GM19239 (cell line): Measurements from ENCODE around the gene ADPRH.
"Not testable (repeated sequence)": the region's sequence is repeated elsewhere in the genome, so short reads cannot be mapped to it uniquely, and the experiment has no call there.

Source experiments
- DNase-seq: peaks from one replicate; pipeline ENCODE4 v3.0.0; 2011; ENCODE audit warnings: low spot score; ENCODE audit not compliant: insufficient read length
- FAIRE-seq: peaks from 2 replicates; lab custom pipeline; 2011; peaks lifted over from hg19 to GRCh38; lab: Jason Lieb, UNC

The ADPRH gene

GRCh38 chr3:119594929-119595328 is 15.6 kb downstream of the ADPRH start:
- DNase-seq, result not testable (repeated sequence)
- FAIRE-seq, result peak; percentile 21

GRCh38 chr3:119595639-119596334 is 16.5 kb downstream of the ADPRH start:
- FAIRE-seq (peak; percentile 14), DNase-seq (no peak)

GRCh38 chr3:119596398-119596797 is 17.1 kb downstream of the ADPRH start:
- DNase-seq (no peak), FAIRE-seq (peak; percentile 80)

- peak; percentile 91 for FAIRE-seq
Observed at GRCh38 chr3:119597548-119598288, 18.4 kb downstream of the ADPRH start, which contains the start of gene PLA1A. TSS of gene PLA1A (plus strand) at chr3:119597885. CDS start at chr3:119597914, 29 bp downstream.

GRCh38 chr3:119598410-119599098 is 19.3 kb downstream of the ADPRH start:
- no peak for DNase-seq
- FAIRE-seq, result peak; percentile 96

More at GRCh38 chr3:119597548-119598288, 18.4 kb downstream of the ADPRH start, which contains the start of gene PLA1A:
- no peak for DNase-seq

- DNase-seq, result no peak
- FAIRE-seq, result peak; percentile 75
Observed at GRCh38 chr3:119599558-119600174, 20.4 kb downstream of the ADPRH start.

GRCh38 chr3:119600732-119601131 is 21.4 kb downstream of the ADPRH start:
- FAIRE-seq (peak; percentile 95), DNase-seq (peak; percentile 41)

- FAIRE-seq (no peak), DNase-seq (no peak)
Observed at GRCh38 chr3:119601154-119601553, 21.9 kb downstream of the ADPRH start.

- DNase-seq (no peak), FAIRE-seq (peak; percentile 79)
Observed at GRCh38 chr3:119602676-119603075, 23.4 kb downstream of the ADPRH start.

GRCh38 chr3:119604878-119605277 is 25.6 kb downstream of the ADPRH start:
- FAIRE-seq, result no peak

GRCh38 chr3:119608405-119609000 is 29.2 kb downstream of the ADPRH start:
- DNase-seq (no peak), FAIRE-seq (no peak)

More at GRCh38 chr3:119604878-119605277, 25.6 kb downstream of the ADPRH start:
- DNase-seq, result no peak

- FAIRE-seq (no peak), DNase-seq (no peak)
Observed at GRCh38 chr3:119609301-119609700, 30.0 kb downstream of the ADPRH start.

- FAIRE-seq (no peak), DNase-seq (no peak)
Observed at GRCh38 chr3:119611664-119612063, 32.4 kb downstream of the ADPRH start.

- DNase-seq (no peak), FAIRE-seq (no peak)
Observed at GRCh38 chr3:119613201-119613600, 33.9 kb downstream of the ADPRH start.

- no peak for FAIRE-seq
Observed at GRCh38 chr3:119613872-119614271, 34.6 kb downstream of the ADPRH start.

GRCh38 chr3:119616056-119616455 is 36.8 kb downstream of the ADPRH start:
- DNase-seq, result no peak
- FAIRE-seq, result no peak

More at GRCh38 chr3:119613872-119614271, 34.6 kb downstream of the ADPRH start:
- no peak for DNase-seq

- FAIRE-seq (no peak), DNase-seq (no peak)
Observed at GRCh38 chr3:119619094-119619493, 39.8 kb downstream of the ADPRH start.

- FAIRE-seq (no peak), DNase-seq (no peak)
Observed at GRCh38 chr3:119620899-119621298, 41.6 kb downstream of the ADPRH start.

GRCh38 chr3:119624002-119624720 is 44.9 kb downstream of the ADPRH start:
- DNase-seq (no peak), FAIRE-seq (no peak)
